ENCODE results near the gene PTPN7.

PTPN7 gene

DNA sequence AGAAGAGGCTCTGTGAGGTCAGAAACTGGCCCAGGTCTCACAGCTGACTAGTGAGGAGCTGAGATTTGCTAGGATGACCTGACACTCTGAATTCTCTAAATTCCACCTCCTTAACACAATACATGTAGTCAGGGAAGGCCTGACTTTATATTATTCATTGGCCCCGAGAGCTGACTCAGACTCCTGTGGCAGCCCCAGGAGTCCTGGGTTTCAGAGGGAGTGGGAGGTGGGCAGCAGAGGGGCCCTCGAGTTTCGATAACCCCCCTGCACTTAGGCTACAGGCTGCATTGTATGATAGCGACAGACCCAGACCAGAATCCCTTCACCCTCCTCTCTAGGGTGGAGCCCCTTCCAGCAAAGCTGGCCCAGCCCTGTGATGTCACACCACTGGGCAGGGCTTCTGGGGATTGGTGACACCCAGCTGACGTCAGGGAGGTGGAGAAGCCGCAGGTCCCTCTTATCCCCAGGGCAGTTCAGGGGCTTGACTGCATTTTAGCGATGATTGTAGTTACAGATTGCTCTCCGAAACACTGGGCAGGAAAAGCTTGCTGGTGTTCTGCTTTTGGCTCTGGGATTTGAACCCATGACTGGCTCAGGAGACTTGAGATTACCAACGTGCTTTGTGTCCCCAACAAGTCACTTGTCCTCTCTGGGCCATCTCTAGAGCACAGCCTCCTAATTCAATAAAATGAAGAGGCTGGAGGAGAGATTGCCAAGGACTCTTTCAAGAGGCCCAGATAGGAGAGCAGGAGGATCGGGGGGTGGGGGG is 54.6 kb downstream of the PTPN7 start:
- no peak for DNase-seq (ENCODE audit: low read depth)

DNA sequence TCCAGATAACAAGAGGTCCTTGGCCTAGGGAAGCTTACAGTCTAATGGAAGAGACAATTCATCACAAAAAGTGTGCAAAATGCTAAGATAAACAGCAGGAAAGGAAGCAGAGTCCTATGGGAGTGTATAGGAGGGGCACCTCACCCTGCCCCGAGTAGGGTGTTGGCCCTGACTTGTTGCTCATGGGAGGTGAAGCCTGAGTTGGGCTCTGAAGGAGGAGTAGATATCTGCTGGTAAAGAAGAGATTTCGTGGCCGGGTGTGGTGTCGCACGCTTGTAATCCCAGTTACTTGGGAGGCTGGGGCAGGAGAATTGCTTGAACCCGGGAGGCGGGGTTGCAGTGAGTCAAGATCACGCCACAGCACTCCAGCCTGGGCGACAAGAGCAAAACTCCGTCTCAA is 56.3 kb downstream of the PTPN7 start:
- DNase-seq (ENCODE audit: low read depth): no peak

- DNase-seq (ENCODE audit: low read depth): no peak
These were observed 59.2 kb downstream of the PTPN7 start for GRCh38 chr1:202101184-202101583.

All from activated T-cell treated with anti-CD3 and anti-CD28 coated beads for 1 hour (primary cell).